K562 (cell line): ENCODE measurements around the gene NOL4L.

Experiments
- CBX2 ChIP-seq: fragments of 200-600 bp; sonication (generic); IDR thresholded peaks from one replicate; pipeline ENCODE4 v1.6.1; 2012; ENCODE audit warnings: mild to moderate bottlenecking, low read length, inconsistent platforms; ENCODE audit not compliant: insufficient read depth, poor library complexity, severe bottlenecking
- COPS2 ChIP-seq: fragments of 450-650 bp; conservative IDR thresholded peaks from 2 replicates; pipeline ENCODE4 v1.6.1; 2016; ENCODE audit warnings: mild to moderate bottlenecking, moderate library complexity
- GATA2 ChIP-seq: sonication (generic); formaldehyde crosslinking; IDR thresholded peaks from 2 replicates; pipeline ENCODE4 v1.4.0; 2020; ENCODE audit warnings: mild to moderate bottlenecking, missing genetic modification reagents
- ZNF592 ChIP-seq: fragments of 450-650 bp; IDR thresholded peaks from 2 replicates; pipeline ENCODE4 v1.6.1; 2017; ENCODE audit warnings: antibody characterized with exemption, mild to moderate bottlenecking

- no peak for TF ChIP-seq ZNF592
- no peak for TF ChIP-seq CBX2
- TF ChIP-seq COPS2 = no peak
- TF ChIP-seq GATA2 (CRISPR knock-in tag) = no peak
Observed at GRCh38 chr20:32497589-32498224, 87.4 kb downstream of the NOL4L start.
